ENCODE results near the gene GRM6.

The GRM6 gene

DNA sequence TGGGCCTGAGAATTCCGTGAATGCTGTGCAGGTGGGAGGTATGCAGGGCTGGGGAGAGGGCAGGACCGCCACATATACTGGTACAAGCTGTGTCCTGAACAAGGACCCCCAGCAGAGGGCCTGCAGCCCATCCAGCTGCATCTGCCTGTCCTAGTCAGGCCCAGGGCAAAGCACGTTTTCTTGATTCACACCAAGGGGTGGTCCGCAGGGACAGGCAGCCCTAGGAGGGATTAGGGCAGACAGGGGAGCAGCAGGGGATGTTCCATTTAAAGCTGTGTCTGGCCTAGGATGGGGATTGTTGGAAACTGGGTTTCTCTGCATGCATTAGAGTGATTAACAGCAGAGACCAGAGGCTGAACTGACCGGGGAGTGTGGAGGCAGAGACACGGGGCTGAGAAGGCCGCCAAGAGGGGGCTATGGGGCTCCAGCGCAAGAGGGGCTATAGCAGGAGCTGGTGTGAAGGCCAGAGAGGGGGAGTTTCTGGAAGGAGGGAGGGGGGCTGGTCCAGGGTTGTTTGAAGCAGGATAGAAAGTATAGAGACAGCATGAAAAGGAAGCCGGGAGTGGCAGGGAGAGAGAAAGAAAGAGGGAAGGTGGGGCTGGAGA is 2.7 kb downstream of the GRM6 start:
- ChIA-PET CTCF (no interaction called here), POLR2A (no interaction called here)
- DNase-seq (ENCODE audit: extremely low spot score) = no peak
- TF ChIP-seq CTCF (IDR thresholded peaks at IDR 0.05; ENCODE audit: control extremely low read depth, extremely low read depth, low read depth, missing control alignments) = no peak

GRCh38 chr5:178991190-178992145 is 3.7 kb downstream of the GRM6 start:
- ChIA-PET CTCF (no interaction called here), POLR2A (no interaction called here)
- TF ChIP-seq CTCF (IDR thresholded peaks at IDR 0.05; ENCODE audit: control extremely low read depth, extremely low read depth, low read depth, missing control alignments) = no peak
- DNase-seq (ENCODE audit: extremely low spot score) = no peak

- DNase-seq (ENCODE audit: extremely low spot score) = no peak
- CTCF ChIA-PET = no interaction called here
- TF ChIP-seq CTCF (IDR thresholded peaks at IDR 0.05; ENCODE audit: control extremely low read depth, extremely low read depth, low read depth, missing control alignments) = no peak
- POLR2A ChIA-PET = no interaction called here
Observed at GRCh38 chr5:178990491-178990890, 4.6 kb downstream of the GRM6 start.

GRCh38 chr5:178989311-178989710 is 5.8 kb downstream of the GRM6 start:
- no peak for DNase-seq (ENCODE audit: extremely low spot score)
- CTCF ChIA-PET = no interaction called here
- POLR2A ChIA-PET = no interaction called here
- TF ChIP-seq CTCF (IDR thresholded peaks at IDR 0.05; ENCODE audit: control extremely low read depth, extremely low read depth, low read depth, missing control alignments) = no peak

- no peak for TF ChIP-seq CTCF (IDR thresholded peaks at IDR 0.05; ENCODE audit: control extremely low read depth, extremely low read depth, low read depth, missing control alignments)
- no peak for DNase-seq (ENCODE audit: extremely low spot score)
- ChIA-PET CTCF (no interaction called here), POLR2A (no interaction called here)
Observed at GRCh38 chr5:178988436-178989220, 6.5 kb downstream of the GRM6 start.

- no peak for DNase-seq (ENCODE audit: extremely low spot score)
- TF ChIP-seq CTCF (IDR thresholded peaks at IDR 0.05; ENCODE audit: control extremely low read depth, extremely low read depth, low read depth, missing control alignments) = no peak
- ChIA-PET CTCF (interaction anchor here (0.6 kb wide), 1 partner anchor 458 kb away, joined by 3 read pairs; no protein-coding TSS in a partner anchor), POLR2A (no interaction called here)
Observed at GRCh38 chr5:178986326-178986960, 8.7 kb downstream of the GRM6 start.
